Measurements from ENCODE around the gene ZSCAN23.
"Not testable (repeated sequence)": the region's sequence is repeated elsewhere in the genome, so short reads cannot be mapped to it uniquely, and the experiment has no call there.

Gene ZSCAN23

DNA sequence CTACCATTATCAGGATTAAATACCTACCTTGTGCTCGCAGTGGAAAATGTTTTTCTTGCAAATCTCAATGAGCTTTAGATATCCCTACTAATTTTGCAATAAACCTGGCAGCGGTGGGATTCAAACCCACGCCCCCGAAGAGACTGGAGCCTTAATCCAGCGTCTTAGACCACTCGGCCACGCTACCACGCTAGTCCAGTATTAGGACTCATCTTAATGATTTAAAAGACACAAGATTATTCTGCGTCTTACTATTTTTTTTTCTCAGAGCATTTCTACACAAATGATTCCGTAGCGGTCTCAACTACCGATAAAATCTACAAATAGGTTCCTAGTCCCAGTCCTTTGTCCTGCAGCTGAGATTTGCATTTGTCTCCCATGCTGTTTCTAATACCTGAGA is 35.2 kb upstream of the ZSCAN23 start:
- no peaks in the 10 kb centered on the region for H3K27me3 ChIP-seq (ENCODE audit: control insufficient read depth, insufficient read depth, low read length)
- H3K4me1 ChIP-seq (ENCODE audit: control insufficient read depth, insufficient read depth, low read length), result no peaks in the 10 kb centered on the region; the same call in 1 of the 2 replicates
- WGBS (ENCODE audit: insufficient coverage, insufficient read length), result no CpG with 5 or more reads among the region's 12 CpGs
- H3K36me3 ChIP-seq (ENCODE audit: control insufficient read depth, insufficient read depth, low read length), result no peaks in the 10 kb centered on the region
- H3K9me3 ChIP-seq (ENCODE audit: control insufficient read depth, insufficient read depth, low read length), result no peaks in the 10 kb centered on the region
- DNase-seq (ENCODE audit: low read depth, low spot score), result no peak
- peak overlapping the region; percentile 29; the same call in 1 of the 2 replicates for H3K4me3 ChIP-seq (ENCODE audit: low read length)
- H3K27ac ChIP-seq (ENCODE audit: low read length), result no peak overlapping the region

DNA sequence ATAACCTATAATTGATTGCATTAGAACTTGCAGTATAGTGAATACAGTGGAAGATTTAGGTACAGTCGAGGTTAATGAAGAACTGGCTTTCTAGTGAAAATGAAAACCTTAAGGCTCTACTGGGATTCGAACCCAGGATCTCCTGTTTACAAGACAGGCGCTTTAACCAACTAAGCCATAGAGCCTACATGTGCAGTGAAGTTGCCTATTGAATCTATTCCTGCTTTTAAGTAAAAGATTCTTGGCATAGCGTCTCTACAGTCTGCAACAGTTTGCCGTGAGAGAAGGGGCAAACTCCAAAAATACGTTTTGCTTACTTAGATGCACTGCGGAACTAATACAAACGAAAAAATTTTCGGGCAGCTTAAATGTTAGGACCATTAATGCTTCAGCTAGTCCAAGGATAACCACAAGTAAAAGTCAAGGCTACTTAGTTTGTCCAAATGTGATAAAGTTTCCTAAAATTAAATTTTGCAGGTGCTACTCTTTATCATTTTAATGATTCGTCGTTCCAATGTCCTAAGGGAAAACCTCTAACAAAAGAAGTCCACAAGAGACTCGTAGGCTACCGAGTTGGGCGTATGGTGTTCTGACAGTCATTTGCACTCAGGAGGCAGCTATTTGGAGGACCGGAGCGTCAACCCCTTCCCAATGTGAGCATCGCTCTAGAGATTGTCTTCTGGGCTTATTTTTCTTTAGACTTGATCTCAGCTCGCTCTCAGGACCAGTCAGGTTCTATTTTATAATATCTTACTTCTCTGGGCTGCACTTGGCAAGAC is 31.3 kb upstream of the ZSCAN23 start:
- no peak overlapping the region for H3K27ac ChIP-seq (ENCODE audit: low read length)
- H3K36me3 ChIP-seq (ENCODE audit: control insufficient read depth, insufficient read depth, low read length), result no peaks in the 10 kb centered on the region
- no peaks in the 10 kb centered on the region for H3K27me3 ChIP-seq (ENCODE audit: control insufficient read depth, insufficient read depth, low read length)
- H3K4me1 ChIP-seq (ENCODE audit: control insufficient read depth, insufficient read depth, low read length), result no peaks in the 10 kb centered on the region; the same call in 1 of the 2 replicates
- WGBS (ENCODE audit: insufficient coverage, insufficient read length), result no CpG with 5 or more reads among the region's 18 CpGs
- peak overlapping the region; percentile 87; the same call in 1 of the 2 replicates for H3K4me3 ChIP-seq (ENCODE audit: low read length)
- no peaks in the 10 kb centered on the region for H3K9me3 ChIP-seq (ENCODE audit: control insufficient read depth, insufficient read depth, low read length)
- peak; percentile 75 for DNase-seq (ENCODE audit: low read depth, low spot score)

DNA sequence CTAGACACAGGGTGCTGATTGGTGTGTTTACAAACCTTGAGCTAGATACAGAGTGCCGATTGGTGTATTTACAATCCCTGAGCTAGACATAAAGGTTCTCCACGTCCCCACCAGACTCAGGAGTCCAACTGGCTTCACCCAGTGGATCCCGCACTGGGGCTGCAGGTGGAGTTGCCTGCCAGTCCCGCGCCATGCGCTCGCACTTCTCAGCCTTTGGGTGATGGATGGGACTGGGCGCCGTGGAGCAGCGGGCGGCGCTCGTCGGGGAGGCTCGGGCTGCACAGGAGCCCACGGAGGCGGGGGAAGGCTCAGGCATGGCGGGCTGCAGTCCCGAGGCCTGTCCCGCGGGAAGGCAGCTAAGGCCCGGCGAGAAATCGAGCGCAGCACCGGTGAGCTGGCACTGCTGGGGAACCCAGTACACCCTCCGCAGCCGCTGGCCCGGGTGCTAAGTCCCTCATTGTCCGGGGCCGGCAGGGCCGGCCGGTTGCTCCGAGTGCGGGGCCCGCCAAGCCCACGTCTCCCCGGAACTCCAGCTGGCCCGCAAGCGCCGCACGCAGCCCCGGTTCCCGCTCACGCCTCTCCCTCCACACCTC is 26.0 kb upstream of the ZSCAN23 start:
- H3K36me3 ChIP-seq (ENCODE audit: control insufficient read depth, insufficient read depth, low read length); DNase-seq (ENCODE audit: low read depth, low spot score): not testable (repeated sequence)

DNA sequence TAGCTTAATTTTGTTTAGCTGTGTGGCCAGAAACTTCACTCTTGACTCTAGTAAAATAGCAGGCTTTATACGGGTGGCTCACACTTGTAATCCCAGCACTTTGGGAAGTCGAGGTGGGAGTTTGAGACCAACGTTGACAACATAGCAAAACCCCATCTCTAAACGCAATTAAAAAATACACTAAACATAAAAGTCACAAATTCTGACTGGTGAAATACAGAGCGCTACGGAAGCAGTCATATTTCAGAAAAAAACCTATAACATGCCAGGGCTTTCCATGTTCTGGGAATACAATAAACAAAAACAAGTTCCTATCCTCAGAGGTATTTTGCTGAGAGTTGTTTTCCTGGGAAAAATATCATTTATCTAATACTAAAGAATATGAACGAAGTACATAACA is 24.8 kb upstream of the ZSCAN23 start:
- H3K36me3 ChIP-seq (ENCODE audit: control insufficient read depth, insufficient read depth, low read length), result no peaks in the 10 kb centered on the region
- no peak overlapping the region for H3K27ac ChIP-seq (ENCODE audit: low read length)
- no peak overlapping the region for H3K4me3 ChIP-seq (ENCODE audit: low read length)
- no peaks in the 10 kb centered on the region for H3K27me3 ChIP-seq (ENCODE audit: control insufficient read depth, insufficient read depth, low read length)
- DNase-seq (ENCODE audit: low read depth, low spot score), result no peak
- WGBS (ENCODE audit: insufficient coverage, insufficient read length), result no CpG with 5 or more reads among the region's 7 CpGs
- H3K4me1 ChIP-seq (ENCODE audit: control insufficient read depth, insufficient read depth, low read length), result no peaks in the 10 kb centered on the region; the same call in 1 of the 2 replicates
- no peaks in the 10 kb centered on the region for H3K9me3 ChIP-seq (ENCODE audit: control insufficient read depth, insufficient read depth, low read length)

More for the DNA sequence above, 26.0 kb upstream of the ZSCAN23 start:
- WGBS (ENCODE audit: insufficient coverage, insufficient read length), result no CpG with 5 or more reads among the region's 45 CpGs
- H3K9me3 ChIP-seq (ENCODE audit: control insufficient read depth, insufficient read depth, low read length); H3K27me3 ChIP-seq (ENCODE audit: control insufficient read depth, insufficient read depth, low read length); H3K27ac ChIP-seq (ENCODE audit: low read length); H3K4me1 ChIP-seq (ENCODE audit: control insufficient read depth, insufficient read depth, low read length); H3K4me3 ChIP-seq (ENCODE audit: low read length): not testable (repeated sequence)

DNA sequence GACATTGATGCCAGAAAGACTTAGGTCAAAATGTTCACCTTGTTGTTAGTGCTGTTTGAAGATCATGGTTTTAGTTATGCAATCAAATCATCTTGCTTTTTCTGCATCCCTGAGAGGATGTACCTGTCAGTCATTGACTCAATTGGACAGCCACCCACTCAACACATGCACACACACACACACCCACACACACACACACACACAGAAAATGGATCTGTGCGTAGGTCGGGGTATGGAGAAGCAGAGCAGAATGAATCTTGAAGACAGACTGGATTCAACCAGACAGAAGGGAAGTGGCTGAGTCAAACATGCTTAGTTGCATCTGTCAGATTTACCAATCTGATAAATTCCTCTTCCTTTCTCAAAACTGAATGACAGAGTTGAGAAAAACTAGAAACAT is 19.1 kb upstream of the ZSCAN23 start:
- Histone ChIP-seq H3K27ac (ENCODE audit: low read length) (no peak overlapping the region), H3K4me3 (ENCODE audit: low read length) (no peak overlapping the region), H3K36me3 (ENCODE audit: control insufficient read depth, insufficient read depth, low read length) (no peaks in the 10 kb centered on the region), H3K4me1 (ENCODE audit: control insufficient read depth, insufficient read depth, low read length) (no peaks in the 10 kb centered on the region; the same call in 1 of the 2 replicates), H3K9me3 (ENCODE audit: control insufficient read depth, insufficient read depth, low read length) (no peaks in the 10 kb centered on the region), H3K27me3 (ENCODE audit: control insufficient read depth, insufficient read depth, low read length) (no peaks in the 10 kb centered on the region)
- WGBS (ENCODE audit: insufficient coverage, insufficient read length), result no CpG with 5 or more reads among the region's 2 CpGs
- no peak for DNase-seq (ENCODE audit: low read depth, low spot score)

DNA sequence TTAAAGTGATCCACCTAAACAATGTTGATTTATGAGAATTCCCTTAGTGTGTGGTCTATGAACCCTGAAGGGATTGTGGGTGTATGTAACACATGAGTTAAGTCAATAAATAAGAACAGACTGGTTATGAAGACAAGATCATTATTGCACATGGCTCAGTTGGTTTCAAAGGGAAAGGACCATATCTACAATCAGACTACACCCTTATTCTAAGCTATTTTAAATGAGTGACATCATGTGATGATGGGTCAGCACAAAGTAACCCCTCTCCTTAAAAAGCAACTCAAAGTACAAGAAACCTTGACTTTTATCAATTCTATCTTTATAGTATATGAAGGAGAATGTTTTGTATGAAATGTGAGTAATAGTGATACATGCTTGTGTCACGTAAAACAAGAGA is 15.3 kb upstream of the ZSCAN23 start:
- H3K36me3 ChIP-seq (ENCODE audit: control insufficient read depth, insufficient read depth, low read length), result no peaks in the 10 kb centered on the region
- no peak overlapping the region for H3K4me3 ChIP-seq (ENCODE audit: low read length)
- H3K27me3 ChIP-seq (ENCODE audit: control insufficient read depth, insufficient read depth, low read length), result 0 out of 2 replicates have a peak, but pooled peaks cover 2% of the 10 kb centered on the region
- no peak for DNase-seq (ENCODE audit: low read depth, low spot score)
- WGBS (ENCODE audit: insufficient coverage, insufficient read length), result 100% methylated on average over 1 of the region's 1 CpG
- no peaks in the 10 kb centered on the region for H3K9me3 ChIP-seq (ENCODE audit: control insufficient read depth, insufficient read depth, low read length)
- H3K4me1 ChIP-seq (ENCODE audit: control insufficient read depth, insufficient read depth, low read length), result no peaks in the 10 kb centered on the region
- no peak overlapping the region for H3K27ac ChIP-seq (ENCODE audit: low read length)

DNA sequence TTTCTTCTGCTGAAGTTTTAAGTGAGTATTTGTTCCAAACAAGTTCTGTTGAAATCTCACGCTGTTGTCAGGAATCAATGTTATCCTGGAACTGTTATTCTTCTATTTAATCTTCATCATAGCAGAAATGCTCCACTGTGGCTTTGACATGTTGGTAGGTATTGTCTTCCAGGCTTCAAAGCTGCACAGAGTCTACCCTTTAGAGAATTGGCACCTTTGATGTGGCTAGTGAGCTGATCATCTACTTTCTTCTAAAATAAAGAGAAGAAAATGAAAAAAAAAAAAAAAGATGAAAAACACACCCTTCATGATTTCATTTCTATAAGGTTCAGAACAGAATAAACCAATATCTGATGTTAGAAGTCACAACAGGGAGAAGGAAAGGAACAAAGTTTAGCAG is 5.8 kb upstream of the ZSCAN23 start:
- no peaks in the 10 kb centered on the region for H3K27me3 ChIP-seq (ENCODE audit: control insufficient read depth, insufficient read depth, low read length)
- WGBS (ENCODE audit: insufficient coverage, insufficient read length), result no CpG with 5 or more reads among the region's 1 CpG

DNA sequence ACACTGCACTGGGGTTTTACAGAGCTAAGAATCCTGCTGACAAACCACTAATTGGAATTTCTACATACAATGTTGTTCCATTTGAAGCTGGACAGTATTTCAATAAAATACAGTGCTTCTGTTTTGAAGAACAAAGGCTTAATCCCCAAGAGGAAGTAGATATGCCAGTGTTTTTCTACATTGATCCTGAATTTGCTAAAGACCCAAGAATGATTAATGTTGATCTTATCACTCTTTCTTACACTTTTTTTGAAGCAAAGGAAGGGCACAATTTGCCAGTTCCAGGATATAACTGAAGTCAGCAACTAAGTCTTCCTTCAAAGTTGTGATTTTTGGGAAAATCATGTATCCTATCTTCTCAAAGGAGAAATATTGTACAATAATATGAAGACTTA is 4.2 kb upstream of the ZSCAN23 start:
- not testable (repeated sequence) for H3K36me3 ChIP-seq (ENCODE audit: control insufficient read depth, insufficient read depth, low read length); H3K27me3 ChIP-seq (ENCODE audit: control insufficient read depth, insufficient read depth, low read length); H3K9me3 ChIP-seq (ENCODE audit: control insufficient read depth, insufficient read depth, low read length); DNase-seq (ENCODE audit: low read depth, low spot score); H3K27ac ChIP-seq (ENCODE audit: low read length); H3K4me1 ChIP-seq (ENCODE audit: control insufficient read depth, insufficient read depth, low read length)
- H3K4me3 ChIP-seq (ENCODE audit: low read length), result peak overlapping the region; percentile 60; the same call in 1 of the 2 replicates

More for the DNA sequence above, 5.8 kb upstream of the ZSCAN23 start:
- no peak for DNase-seq (ENCODE audit: low read depth, low spot score)
- Histone ChIP-seq H3K9me3 (ENCODE audit: control insufficient read depth, insufficient read depth, low read length) (no peaks in the 10 kb centered on the region), H3K27ac (ENCODE audit: low read length) (no peak overlapping the region), H3K36me3 (ENCODE audit: control insufficient read depth, insufficient read depth, low read length) (no peaks in the 10 kb centered on the region), H3K4me1 (ENCODE audit: control insufficient read depth, insufficient read depth, low read length) (no peaks in the 10 kb centered on the region), H3K4me3 (ENCODE audit: low read length) (no peak overlapping the region)

DNA sequence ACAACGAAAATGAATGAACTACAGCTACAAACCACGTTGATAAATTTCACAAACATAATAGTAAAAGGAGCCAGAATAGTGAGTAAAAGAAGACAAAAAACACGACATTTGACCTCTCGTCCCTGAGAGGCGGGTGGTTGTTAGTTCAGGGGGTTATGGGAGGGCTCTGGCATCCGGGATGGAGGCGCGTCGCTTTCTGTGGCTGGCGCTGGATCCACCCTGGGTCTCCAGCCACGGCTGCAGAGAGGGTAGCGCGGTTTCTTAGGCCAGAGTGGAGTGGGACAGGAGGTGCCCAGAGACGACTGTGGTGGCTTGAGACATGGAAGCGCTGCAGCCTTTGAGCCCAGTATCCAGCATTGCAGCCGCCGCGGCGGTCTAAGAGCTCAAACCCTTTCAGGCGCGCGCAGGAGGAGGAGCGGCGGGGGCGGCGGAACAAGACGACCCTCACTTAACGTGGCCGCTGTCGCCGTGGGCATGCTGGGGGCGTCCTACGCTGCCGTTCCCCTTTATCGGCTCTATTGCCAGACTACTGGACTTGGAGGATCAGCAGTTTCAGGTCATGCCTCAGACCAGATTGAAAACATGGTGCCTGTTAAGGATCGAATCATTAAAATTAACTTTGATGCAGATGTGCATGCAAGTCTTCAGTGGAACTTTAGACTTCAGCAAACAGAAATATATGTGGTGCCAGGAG is 3.7 kb upstream of the ZSCAN23 start:
- no peak overlapping the region for H3K27ac ChIP-seq (ENCODE audit: low read length)

DNA sequence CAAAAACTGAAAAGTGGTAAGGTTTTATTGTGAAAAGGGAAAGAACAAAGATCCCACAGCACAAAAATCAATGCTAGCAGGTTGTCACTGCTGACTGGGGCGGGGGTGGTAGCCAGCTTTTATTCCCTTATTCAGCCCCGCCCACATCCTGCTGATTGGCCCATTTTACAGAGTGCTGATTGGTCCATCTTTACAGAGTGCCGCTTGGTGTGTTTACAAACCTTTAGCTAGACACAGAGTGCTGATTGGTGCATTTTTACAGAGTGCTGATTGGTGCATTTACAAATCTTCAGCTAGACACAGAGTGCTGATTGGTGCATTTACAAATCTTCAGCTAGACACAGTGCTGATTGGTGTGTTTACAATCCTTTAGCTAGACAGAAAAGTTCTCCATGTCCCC is 1.5 kb upstream of the ZSCAN23 start:
- WGBS (ENCODE audit: insufficient coverage, insufficient read length), result no CpG with 5 or more reads among the region's 3 CpGs
- H3K27me3 ChIP-seq (ENCODE audit: control insufficient read depth, insufficient read depth, low read length); H3K4me3 ChIP-seq (ENCODE audit: low read length); H3K9me3 ChIP-seq (ENCODE audit: control insufficient read depth, insufficient read depth, low read length); H3K4me1 ChIP-seq (ENCODE audit: control insufficient read depth, insufficient read depth, low read length); DNase-seq (ENCODE audit: low read depth, low spot score); H3K27ac ChIP-seq (ENCODE audit: low read length); H3K36me3 ChIP-seq (ENCODE audit: control insufficient read depth, insufficient read depth, low read length): not testable (repeated sequence)

More for the DNA sequence above, 3.7 kb upstream of the ZSCAN23 start:
- no peaks in the 10 kb centered on the region for H3K9me3 ChIP-seq (ENCODE audit: control insufficient read depth, insufficient read depth, low read length)
- H3K27me3 ChIP-seq (ENCODE audit: control insufficient read depth, insufficient read depth, low read length), result no peaks in the 10 kb centered on the region
- DNase-seq (ENCODE audit: low read depth, low spot score), result no peak
- H3K4me1 ChIP-seq (ENCODE audit: control insufficient read depth, insufficient read depth, low read length), result no peaks in the 10 kb centered on the region
- H3K36me3 ChIP-seq (ENCODE audit: control insufficient read depth, insufficient read depth, low read length), result no peaks in the 10 kb centered on the region
- peak overlapping the region; percentile 60; the same call in 1 of the 2 replicates for H3K4me3 ChIP-seq (ENCODE audit: low read length)
- WGBS (ENCODE audit: insufficient coverage, insufficient read length), result no CpG with 5 or more reads among the region's 36 CpGs

Data from iPS DF 6.9 (cell line).